Measurements from ENCODE around the gene KLHL8.
"Not testable (repeated sequence)": the region's sequence is repeated elsewhere in the genome, so short reads cannot be mapped to it uniquely, and the experiment has no call there.

Gene KLHL8

DNA sequence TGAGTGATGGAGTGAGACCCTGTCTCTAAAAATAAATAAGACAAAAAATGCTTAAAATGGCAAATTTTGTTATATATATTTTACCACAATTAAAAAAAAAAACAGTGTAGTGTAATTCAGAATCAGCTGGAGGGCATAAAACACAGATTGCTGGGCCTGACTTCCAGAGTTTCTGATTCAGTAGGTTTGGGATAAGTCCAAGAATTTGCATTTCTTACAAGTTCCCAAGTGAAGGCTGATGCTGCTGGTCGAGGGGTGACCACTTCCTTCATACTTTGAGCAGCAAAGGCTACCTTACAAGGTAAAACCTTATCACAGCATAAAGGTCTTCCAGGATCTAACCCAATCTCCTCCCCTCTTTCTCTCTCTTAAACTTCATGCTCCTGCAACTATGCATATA lies 40.7 kb downstream of the KLHL8 start:
- no peak for DNase-seq (ENCODE audit: low spot score)

DNA sequence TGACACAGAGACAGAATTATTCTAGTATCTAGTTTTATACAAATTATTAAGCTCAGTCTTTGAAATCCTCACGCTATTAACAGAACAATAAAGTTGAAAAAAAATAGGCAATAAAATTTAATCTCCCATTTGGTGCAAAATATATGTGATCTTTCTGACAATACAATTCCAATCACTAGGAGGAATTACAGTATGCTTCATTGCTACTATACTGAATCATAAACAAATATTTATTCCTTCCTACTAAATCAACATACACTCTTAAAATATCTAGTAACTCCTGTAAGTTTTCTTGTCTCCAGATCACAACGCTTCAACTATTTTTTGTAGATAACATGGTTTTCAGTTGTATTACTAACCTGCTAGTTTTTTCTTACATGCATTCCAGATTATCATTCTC lies 45.7 kb downstream of the KLHL8 start:
- DNase-seq (ENCODE audit: low spot score): no peak

DNA sequence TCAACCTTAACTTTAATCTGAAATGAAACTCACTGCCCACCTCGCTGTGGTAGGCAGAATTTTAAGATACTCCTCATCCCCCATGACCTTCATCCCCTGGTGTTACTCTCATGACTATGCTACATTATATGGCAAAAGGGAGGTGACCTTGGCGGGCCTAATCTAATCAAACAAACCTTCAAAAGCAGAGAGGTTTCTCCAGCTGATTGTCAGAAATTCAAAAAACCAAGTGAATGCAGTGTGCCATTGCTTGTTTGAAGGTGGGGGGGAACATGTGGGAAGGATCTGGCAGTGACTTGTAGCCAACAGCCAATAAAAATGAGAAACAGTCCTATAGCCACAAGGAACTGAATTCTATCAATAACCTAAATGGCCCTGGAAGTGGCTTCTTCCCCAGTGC lies 48.5 kb downstream of the KLHL8 start:
- no peak for DNase-seq (ENCODE audit: low spot score)

DNA sequence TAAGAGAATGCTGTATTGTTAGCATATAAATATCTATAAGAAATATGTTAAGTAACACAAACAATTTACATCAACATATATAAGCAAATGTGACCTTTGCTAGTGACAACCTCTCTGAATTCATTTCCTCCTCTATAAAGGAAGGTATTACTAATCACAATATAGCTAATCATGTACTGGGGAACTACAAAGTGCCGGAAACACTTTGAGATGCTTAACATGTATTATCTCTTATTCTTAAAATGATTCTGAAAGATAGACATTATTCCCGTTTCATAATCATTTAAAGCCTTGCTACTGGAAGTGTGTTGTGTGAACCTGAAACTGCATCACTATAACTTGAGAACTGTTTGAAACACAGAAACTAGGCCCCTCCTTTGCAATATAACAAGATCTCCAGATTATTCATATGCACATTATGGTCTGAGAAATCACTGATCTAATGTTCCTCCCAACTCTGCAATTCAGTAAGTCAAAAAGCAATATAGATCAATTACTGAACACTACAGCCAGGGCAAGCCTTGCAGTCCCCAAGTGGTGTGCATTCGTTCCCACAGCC lies 54.0 kb downstream of the KLHL8 start:
- no peak for DNase-seq (ENCODE audit: low spot score)

DNA sequence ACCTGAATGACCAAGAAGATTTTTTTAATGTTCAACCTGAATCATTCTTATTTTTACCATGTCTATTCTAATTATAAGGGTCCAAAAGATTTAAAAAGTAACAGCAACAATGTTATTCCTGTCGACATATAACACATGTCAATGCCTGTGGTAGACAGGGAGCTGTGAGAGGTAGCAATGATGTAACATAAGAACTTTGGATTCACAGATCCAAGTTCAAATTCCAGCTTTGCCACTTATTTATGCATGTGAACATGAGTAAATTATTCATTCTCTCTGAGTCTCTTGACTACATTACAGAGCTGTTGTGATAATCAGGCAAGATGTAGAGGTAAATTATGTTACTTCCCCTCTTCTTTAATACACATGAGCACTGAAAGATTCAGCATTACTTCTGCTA lies 54.5 kb downstream of the KLHL8 start:
- DNase-seq (ENCODE audit: low spot score): no peak

DNA sequence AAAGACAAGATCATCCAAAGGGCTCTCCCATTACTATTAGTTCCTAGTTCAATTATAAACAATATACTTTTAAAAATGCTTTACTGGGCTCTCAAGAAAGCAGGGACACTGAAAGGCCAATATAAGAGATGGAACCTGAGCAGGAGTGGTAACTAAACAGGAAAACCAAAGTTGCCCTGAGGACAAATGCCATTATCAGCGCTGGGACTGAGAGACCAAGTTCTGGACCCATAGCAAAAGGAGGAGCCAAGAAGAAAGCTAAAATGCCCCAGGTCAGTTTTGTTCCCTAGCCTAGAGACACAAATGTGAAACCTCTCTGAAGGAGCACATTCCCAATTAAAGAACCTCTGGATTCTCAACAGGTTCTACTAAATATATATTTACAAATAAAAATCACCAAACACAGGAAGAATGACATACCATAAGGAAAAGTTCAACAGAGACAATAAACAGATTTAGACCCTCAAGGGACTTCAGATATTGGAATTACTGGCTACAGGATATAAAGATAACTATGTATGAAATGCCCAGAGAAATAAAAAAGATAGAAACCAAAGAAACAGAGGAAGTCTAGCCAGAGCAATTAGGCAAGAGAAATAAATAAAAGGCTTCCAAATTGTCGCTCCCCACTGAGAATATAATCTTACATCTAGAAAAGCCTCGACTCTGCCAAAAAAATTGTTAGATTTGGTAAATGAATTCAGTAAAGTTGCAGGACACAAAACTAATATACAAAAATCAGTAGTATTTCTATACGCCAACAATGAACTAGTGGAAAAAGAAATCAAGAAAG lies 67.1 kb downstream of the KLHL8 start:
- no peak for DNase-seq (ENCODE audit: low spot score)

DNA sequence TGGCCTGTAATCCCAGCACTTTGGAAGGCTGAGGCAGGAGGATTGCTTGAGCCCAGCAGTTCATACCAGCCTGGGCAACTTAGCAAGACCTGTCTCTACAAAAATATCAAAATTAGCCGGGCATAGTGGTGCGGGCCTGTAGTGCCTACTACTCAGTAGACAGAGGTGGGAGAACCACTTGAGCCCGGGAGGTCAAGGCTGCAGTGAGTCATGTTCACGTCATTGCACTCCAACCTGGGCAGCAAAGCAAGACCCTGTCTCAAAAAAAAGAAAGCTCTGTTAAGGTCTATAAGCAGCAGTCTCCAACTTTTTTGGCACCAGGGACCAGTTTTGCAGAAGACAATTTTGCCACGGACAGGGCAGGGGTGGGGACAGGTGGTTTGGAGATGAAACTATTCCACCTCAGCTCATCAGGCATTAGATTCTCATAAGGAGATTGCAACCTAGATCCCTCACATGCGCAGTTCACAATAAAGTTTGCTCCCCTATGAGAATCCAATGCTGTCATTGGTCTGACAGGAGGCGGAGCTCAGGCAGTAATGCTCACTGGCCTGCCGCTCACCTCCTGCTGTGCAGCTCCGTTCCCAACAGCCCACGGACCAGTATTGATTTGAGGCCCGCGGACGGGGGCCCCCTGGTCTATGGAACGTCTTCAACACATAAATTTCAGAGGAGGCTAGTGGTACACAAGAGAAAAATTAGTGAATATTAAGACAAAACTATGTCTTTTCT lies 67.9 kb downstream of the KLHL8 start:
- DNase-seq (ENCODE audit: low spot score): no peak

DNA sequence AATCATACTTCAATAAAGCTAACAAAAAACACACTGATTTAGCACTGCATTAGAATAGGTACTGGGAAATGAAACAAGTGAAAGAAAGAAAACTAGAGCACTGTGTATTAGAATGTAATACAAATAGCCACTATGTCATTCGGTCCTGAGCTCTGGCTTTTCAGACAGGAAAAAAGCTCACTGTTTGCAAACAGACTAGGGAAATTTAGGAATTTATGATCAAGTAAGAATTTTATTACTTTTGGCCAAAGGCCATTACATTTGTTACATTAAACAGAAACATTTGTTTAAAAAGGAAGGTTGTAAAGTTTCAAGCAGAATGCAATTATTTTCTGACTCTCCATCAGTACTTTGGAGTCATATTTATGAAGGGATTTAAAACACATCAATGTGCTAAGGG lies 68.7 kb downstream of the KLHL8 start:
- no peak for DNase-seq (ENCODE audit: low spot score)

DNA sequence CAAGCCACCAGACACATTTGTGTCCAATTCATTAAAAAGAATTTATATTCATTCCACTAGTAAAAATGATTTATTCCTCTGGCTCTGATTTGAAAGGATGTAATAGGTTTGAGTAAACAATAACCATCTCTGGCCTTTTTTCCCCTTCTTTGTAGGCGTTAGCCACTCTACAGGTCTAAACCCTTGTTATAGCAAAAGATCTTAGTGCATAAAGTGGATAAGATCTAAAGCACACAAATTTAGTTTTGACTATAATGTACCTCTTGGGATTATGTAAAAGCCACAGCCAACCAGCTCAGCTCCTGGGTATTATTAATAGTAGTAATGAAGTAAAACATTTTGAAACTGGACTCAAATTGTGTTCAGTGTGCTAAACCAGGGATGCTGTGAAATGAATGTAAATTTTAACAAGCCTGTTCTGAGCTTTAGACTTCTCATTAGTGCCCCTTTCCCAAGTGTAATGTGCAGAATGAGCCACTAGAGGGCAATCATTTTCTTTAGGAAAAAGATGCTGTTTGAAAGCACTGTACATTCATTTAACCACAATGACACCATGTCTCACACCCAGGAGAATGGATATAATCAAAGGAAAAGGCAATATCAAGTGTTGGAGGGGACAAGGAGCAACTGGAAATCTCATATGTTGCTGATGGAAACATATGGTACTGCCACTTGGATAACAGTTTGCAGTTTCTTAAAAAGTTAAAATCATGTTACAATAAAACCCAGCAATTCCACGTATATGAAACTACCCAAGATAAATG lies 69.7 kb downstream of the KLHL8 start:
- peak; percentile 62 for DNase-seq (ENCODE audit: low spot score)

DNA sequence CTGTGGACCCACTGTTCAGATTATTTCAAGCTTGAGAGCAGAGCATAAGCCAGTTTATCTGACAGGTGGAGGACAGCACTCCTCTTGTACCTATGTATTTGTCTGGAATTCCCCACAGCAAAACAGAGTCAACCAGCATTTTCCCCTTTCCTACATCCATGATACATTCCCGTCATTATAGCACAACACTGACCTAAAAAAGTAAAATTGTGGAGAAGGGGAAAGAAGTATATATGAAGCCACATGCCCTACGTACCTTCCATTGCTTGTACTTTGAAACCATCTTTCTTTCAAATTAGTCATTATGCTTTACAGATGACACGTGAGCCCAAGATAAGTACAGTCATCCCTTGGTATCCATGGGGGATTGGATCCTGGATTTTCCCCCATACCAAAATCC lies 73.3 kb downstream of the KLHL8 start:
- DNase-seq (ENCODE audit: low spot score): no peak

DNA sequence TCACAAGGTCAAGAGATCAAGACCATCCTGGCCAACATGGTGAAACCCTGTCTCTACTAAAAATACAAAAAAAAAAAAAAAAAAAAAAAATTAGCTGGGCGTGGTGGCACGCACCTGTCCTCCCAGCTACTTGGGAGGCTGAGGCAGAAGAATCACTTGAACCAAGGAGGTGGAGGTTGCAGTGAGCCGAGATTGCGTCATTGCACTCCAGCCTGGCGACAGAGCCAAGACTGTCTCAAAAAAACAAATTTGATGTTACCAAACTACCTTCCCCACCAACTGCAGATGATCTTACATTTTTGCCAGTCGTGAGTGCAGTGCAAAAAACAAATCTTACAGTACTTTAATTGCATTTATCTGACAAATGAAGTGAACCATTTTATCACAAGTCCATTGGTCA lies 74.5 kb downstream of the KLHL8 start:
- DNase-seq (ENCODE audit: low spot score): not testable (repeated sequence)

DNA sequence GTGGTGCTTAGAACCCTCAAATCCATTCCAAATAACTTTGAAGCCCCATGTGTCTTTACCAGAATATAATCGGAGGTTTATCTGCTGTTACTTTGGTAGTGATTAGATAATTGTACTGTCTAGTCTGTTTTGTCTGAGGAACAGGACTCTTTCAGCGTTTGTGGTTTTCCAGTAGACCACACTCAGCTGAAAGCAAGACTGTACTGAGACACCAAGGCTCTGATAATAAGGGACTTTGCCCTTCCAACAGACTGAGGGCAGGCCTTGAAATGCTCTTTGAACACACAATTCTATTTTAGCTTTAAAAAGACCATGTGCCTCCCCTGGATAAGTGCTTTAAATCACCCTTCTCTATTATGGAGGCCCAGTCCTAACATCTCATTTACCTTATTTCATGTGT lies 76.1 kb downstream of the KLHL8 start:
- no peak for DNase-seq (ENCODE audit: low spot score)

DNA sequence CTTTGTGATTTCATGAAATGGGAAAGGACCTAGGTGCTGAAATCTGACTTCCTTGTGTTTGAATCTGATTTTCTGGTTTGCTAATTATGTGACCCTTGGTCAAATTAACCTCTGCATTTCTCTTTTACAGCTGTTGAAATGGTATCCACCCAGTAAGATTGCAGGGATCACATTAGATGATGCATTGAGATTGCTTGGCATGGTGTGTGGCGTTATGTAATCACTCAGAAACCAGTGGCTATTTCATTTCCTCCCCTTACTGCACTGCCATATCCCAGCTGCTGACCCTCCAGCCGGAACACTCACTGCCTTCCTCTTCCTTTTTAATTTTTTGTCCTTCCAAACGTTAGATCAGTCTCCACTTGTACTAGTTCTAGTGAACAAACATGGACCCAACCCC lies 79.0 kb downstream of the KLHL8 start:
- DNase-seq (ENCODE audit: low spot score): no peak

DNA sequence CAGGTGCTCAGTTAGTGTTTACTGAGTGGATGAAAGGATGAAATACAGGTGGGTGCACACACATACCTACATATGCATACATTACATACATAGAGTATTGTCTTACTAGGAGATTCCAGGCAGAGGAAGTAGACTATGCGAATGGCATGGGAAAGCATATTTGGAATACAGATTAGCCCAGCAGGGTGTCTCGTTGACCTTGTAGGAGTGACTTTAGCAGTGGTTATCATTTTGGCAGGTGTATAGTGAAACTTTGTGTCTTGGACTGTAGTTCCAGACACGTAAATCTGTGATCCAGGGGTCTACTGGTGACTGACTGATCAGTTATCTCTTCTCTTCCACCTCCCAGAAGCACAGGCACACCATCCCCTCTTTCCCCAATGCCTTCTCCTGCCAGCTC lies 86.3 kb downstream of the KLHL8 start:
- DNase-seq (ENCODE audit: low spot score): no peak

DNA sequence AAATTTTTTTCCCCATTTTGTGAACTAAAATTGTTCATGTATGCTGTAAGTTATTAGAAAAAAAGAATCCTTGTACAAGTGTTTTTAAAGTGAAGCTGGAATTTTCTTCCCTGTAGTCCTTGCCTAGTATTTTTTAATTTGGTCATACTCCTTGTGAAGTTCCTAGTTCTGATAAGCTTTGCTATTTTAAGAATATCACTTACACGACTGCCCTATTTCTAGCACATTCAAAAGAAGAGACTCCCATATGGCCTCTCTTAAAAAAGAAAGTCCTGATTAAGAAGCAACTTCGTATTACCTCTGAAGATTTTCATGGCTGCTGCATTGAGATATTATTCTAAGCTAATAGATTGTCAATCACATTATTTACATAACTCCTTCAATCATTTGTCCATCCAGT lies 87.2 kb downstream of the KLHL8 start:
- no peak for DNase-seq (ENCODE audit: low spot score)

DNA sequence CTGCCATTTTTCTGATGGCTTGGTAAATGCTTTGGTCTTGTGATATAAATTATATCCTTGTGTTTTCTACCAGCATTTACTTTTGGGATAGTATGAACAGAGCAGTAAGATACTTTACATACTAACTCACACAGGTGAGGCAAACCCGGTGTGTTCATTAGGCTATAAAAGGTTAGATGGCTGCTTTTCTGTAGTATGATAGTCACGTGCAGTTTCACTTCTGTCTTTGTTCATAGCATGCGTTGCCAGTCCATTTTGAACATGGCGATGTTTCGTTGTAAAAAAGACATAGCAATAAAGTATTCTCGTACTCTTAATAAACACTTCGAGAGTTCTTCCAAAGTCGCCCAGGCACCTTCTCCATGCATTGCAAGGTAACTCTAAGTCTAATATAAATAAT lies 88.4 kb downstream of the KLHL8 start:
- DNase-seq (ENCODE audit: low spot score): no peak

DNA sequence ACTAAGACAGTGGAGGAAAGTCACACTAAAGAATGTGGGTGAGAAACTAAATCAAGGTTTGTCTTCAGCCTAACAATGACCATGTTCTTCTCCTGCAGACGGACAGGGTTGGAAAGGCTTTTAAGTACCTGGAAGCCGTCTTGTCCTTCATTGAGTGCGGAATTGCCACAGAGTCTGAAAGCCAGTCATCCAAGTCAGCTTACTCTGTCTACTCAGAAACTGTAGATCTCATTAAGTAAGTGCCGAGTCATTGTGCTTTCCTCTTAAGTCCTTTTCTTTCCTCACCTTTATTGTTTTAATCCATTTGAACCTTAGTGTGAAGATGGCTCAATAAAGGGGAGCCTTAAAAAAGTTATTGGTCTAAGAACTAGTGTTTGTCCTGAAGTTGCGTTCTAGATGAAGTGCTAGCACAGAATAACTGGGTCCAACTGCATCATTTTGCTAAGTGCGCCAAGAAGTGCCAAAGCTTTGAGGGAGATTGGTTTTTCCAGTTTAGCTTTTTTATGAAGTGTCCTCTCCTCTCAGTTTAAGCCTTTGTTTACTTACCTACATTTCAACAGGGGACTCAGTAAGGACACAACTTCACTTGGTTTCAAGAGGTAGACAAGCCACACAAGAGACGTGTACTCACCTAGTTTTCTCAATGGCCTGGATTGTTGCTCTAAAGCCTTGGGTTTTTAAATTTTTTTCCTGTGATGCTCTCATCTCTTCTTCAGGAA lies 89.3 kb downstream of the KLHL8 start:
- no peak for DNase-seq (ENCODE audit: low spot score)

DNA sequence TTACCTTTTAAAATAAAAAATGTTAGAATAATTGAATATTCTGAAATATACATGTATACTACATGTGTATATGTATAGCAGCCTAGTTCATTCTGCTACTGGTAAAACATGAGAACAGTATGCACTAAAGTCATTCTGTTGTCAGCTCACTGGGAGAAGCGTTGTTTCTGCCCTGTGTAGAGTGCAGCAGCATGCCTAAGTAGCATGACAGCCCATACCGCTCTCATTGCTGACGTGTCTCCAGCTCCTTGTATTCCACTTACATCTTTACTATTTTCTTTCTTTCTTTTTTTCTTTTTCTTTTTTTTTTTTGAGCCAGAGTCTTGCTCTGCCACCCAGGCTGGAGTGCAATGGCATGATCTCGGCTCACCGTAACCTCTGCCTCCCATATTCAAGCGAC lies 90.7 kb downstream of the KLHL8 start:
- DNase-seq (ENCODE audit: low spot score): no peak

DNA sequence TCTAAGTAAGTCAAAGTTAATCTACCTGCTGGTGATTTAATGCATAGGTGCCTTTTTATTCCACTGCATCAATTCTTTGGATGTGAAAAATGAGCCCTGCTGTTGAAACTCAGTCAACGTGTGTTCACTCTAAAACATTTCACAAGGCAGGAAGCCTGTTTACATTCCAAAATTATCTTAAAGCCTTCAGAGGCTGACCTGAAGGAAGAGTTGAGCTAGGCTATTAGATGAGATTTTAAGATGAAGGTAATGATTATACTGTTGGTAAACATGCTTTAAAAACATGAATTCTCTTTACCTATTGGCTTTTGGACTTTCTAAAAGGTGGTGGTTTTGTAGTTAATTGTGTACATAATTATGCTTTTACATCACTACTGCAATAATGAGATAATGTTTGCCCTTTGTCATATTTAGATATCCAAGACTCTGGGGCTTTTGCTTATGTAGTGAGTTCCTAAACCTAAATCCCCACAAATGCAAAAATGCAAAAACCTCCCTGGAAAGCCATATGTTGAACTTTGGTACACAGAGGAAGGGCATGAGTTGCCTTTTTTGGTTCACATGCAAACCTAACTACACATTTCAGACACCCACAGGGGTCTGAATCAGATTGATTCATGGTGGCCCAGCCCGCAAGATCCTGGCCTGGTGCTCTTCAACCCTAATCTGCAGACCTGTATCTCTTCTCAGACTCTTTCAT lies 92.3 kb downstream of the KLHL8 start:
- DNase-seq (ENCODE audit: low spot score): no peak

DNA sequence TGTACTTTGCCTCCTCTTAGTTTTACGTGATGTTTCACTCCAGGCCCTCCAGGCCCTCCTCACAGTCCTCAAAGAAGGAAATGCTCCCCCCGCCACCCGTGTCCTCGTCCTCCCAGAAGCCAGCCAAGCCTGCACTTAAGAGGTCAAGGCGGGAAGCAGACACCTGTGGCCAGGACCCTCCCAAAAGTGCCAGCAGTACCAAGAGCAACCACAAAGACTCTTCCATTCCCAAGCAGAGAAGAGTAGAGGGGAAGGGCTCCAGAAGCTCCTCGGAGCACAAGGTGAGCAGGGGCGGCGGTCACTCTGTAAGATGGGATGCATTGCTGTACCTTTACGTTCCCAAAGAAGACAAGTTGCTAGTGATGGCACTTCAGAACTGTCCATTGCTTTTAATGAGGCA lies 94.4 kb downstream of the KLHL8 start:
- DNase-seq (ENCODE audit: low spot score): no peak

DNA sequence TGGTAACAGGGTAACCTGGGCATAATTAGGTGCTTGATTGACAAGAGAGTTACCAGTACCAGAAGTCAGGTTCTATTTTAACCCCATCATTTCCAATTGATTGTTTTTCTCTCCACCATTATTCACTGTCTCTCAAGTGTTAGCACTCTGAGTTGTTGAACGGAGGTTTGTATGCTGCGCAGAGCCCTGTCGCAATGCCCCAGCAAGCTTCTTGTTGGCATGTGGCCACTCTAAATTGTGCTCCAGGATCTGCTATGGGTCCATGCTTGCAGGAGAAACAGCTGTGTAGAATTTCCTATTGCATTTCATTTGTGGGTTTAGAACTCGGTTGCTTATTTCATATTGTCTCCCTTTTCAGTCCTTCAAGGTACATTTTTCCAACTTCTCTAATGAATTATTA lies 98.2 kb downstream of the KLHL8 start:
- no peak for DNase-seq (ENCODE audit: low spot score)

All from AG08395 (cell line).